GM13977 (cell line): ENCODE results near the gene RABGGTA.

Experiments
- DNase-seq: peaks from one replicate; pipeline ENCODE4 v3.0.0; 2012; ENCODE audit warnings: low spot score
- CTCF ChIP-seq: IDR thresholded peaks from 2 replicates; pipeline ENCODE4 v1.5.1; 2012; ENCODE audit warnings: mild to moderate bottlenecking, control low read depth; ENCODE audit not compliant: insufficient read depth; ENCODE audit errors: extremely low read depth, missing control alignments
- in situ Hi-C: fragments of 300-500 bp; cut with MboI; formaldehyde crosslinking; loops from one replicate; pipeline ENCODE4 v1.12.0; 2022; ENCODE audit warnings: low sequenced_read_pairs, low pct_unique_long_range_greater_than_20kb, mixed read lengths, inconsistent platforms; ENCODE audit not compliant: unreplicated experiment

Gene RABGGTA

DNA sequence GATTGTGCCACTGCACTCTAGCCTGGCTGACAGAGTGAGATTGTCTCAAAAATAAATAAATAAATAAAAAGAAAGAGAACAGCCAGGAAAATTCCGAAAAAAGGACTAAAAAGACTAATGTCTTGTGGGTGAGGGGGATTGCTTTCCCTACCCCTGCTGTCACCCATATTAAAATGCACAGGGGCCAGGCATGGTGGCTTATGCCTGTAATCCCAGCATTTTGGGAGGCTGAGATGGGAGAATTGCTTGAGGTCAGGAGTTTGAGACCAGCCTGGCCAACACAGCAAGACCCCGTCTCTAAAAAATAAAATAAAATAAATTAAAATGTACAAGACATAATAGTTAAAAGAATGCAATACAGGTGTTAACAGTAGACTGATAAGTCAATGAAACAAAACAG lies 22.1 kb upstream of the RABGGTA start:
- in situ Hi-C loops: no loop called here
- no peak for DNase-seq
- TF ChIP-seq CTCF: no peak

GRCh38 chr14:24292118-24292807 lies 20.9 kb upstream of the RABGGTA start:
- no peak for DNase-seq
- in situ Hi-C loops: no loop called here
- no peak for TF ChIP-seq CTCF

- no peak for DNase-seq
- in situ Hi-C loops: no loop called here
- no peak for TF ChIP-seq CTCF
These were observed 20.2 kb upstream of the RABGGTA start for GRCh38 chr14:24291446-24292117.

GRCh38 chr14:24290746-24291145 lies 19.3 kb upstream of the RABGGTA start:
- DNase-seq: no peak
- in situ Hi-C loops: no loop called here
- TF ChIP-seq CTCF: no peak

DNA sequence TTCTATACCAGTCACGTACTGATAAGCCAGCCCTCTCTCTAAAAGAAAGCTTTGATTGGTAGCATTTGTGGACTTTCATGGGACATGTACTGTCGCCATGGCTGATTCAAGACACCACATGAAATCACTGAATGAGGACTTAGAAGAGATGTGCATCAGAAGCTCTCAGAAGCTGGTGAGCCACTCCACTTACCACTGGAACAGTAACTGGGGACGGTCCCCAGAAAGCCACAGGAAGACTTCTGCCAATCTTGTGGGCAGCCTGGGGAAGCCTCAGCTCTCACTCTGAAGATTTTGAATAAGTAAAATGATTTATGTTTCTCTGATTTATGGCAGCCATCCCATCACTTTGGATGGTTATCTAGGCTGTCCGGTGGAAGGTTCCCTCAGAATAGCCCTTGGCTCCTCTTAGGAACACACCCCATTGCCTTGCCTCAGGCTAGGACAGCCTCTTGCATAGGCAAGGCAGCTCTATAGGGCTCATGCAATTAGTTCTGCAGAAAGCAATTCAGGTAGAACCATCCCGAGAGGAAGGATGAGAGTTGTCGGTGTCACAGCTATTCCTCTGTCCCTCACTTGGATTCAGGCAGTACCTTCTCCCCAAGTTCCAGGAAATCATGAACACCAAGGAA lies 18.4 kb upstream of the RABGGTA start:
- in situ Hi-C loops: no loop called here
- DNase-seq: no peak
- TF ChIP-seq CTCF: no peak

DNA sequence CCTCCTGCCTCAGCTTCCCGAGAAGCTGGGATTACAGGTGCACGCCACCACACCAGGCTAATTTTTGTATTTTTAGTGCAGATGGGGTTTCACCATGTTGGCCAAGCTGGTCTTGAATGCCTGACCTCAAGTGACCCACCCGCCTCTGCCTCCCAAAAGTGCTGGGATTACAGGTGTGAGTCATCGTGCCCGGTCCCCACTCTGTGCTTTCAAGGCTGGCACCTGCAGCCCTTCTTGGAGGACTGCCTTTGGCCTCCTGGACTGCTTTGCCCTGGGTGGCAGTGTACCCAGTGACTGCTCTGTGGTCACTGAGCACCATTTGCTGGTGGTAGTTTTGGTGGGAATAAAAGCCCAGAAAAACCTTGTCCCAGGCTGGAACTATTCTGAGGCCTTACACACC lies 15.6 kb upstream of the RABGGTA start:
- no peak for DNase-seq
- no peak for TF ChIP-seq CTCF
- in situ Hi-C loops: no loop called here
